GM23338 (cell line): ENCODE results near the gene C1QL1. TPM values are rescaled to one million over a fixed set of nuclear protein-coding genes. Genes with fewer than 3 reads are reported as not detected.
A peak's percentile ranks its signal among the peaks of the same experiment; 100 is the strongest.

Experiments
- ATAC-seq: fragments of 200-7000 bp; cut with Tn5 transposase; 3 replicates; pipeline ENCODE4 v1.9.1; 2020
- DNase-seq: peaks from one replicate; pipeline ENCODE4 v3.0.0-alpha.2; 2015; ENCODE audit warnings: low spot score
- H2AFZ ChIP-seq: fragments of 200-600 bp; sonication (generic); 2 replicates; pipeline ENCODE4 v1.8.0; 2016; ENCODE audit warnings: antibody characterized with exemption, mild to moderate bottlenecking, moderate library complexity
- H3F3A ChIP-seq: fragments of 200-600 bp; sonication (generic); replicated peaks from 2 replicates; pipeline ENCODE4 v1.8.0; 2017; ENCODE audit warnings: antibody characterized with exemption, mixed run types, low read depth
- H3K27ac ChIP-seq: fragments of 200-600 bp; sonication (generic); 2 replicates; pipeline ENCODE4 v1.6.1; 2016; ENCODE audit warnings: low read depth
- H3K27me3 ChIP-seq: fragments of 200-600 bp; sonication (generic); 2 replicates; pipeline ENCODE4 v1.8.0; 2016; ENCODE audit warnings: mild to moderate bottlenecking, mixed run types, moderate library complexity; ENCODE audit not compliant: insufficient read depth
- H3K36me3 ChIP-seq: fragments of 200-600 bp; sonication (generic); 2 replicates; pipeline ENCODE4 v1.8.0; 2016; ENCODE audit warnings: mild to moderate bottlenecking; ENCODE audit not compliant: insufficient read depth
- H3K4me1 ChIP-seq: fragments of 200-600 bp; sonication (generic); 2 replicates; pipeline ENCODE4 v1.8.0; 2016; ENCODE audit warnings: mild to moderate bottlenecking, moderate library complexity; ENCODE audit not compliant: insufficient read depth
- H3K4me2 ChIP-seq: fragments of 200-600 bp; sonication (generic); 2 replicates; pipeline ENCODE4 v1.7.1; 2017; ENCODE audit warnings: mixed run types
- H3K4me3 ChIP-seq: fragments of 200-600 bp; sonication (generic); 2 replicates; pipeline ENCODE4 v1.6.1; 2016; ENCODE audit warnings: mixed run types
- H3K79me2 ChIP-seq: fragments of 200-600 bp; sonication (generic); replicated peaks from 2 replicates; pipeline ENCODE4 v1.8.0; 2017; ENCODE audit warnings: mild to moderate bottlenecking; ENCODE audit not compliant: insufficient read depth
- H3K9me2 ChIP-seq: fragments of 200-600 bp; sonication (generic); 2 replicates; pipeline ENCODE4 v1.8.0; 2017; ENCODE audit not compliant: insufficient read depth
- H4K20me1 ChIP-seq: fragments of 200-600 bp; sonication (generic); replicated peaks from 2 replicates; pipeline ENCODE4 v1.8.0; 2017; ENCODE audit warnings: mild to moderate bottlenecking; ENCODE audit not compliant: insufficient read depth
- H3K27ac Mint-ChIP-seq: 2 replicates; pipeline ENCODE4 v1.8.0; 2020; ENCODE audit warnings: inconsistent platforms, mild to moderate bottlenecking, moderate library complexity, mixed read lengths
- H3K27me3 Mint-ChIP-seq: 3 replicates; pipeline ENCODE4 v1.8.0; 2022; ENCODE audit warnings: low read depth, mild to moderate bottlenecking, moderate library complexity, mixed read lengths, inconsistent platforms; ENCODE audit not compliant: insufficient read depth, poor library complexity
- H3K36me3 Mint-ChIP-seq: 3 replicates; pipeline ENCODE4 v1.8.0; 2021; ENCODE audit warnings: low read depth, mild to moderate bottlenecking, inconsistent platforms, moderate library complexity, mixed read lengths
- H3K4me1 Mint-ChIP-seq: 3 replicates; pipeline ENCODE4 v1.8.0; 2020; ENCODE audit warnings: mild to moderate bottlenecking, inconsistent platforms, mixed read lengths
- H3K4me3 Mint-ChIP-seq: 3 replicates; pipeline ENCODE4 v1.8.0; 2021; ENCODE audit warnings: moderate library complexity, mild to moderate bottlenecking, inconsistent platforms, mixed read lengths
- H3K9me3 Mint-ChIP-seq: 3 replicates; pipeline ENCODE4 v1.8.0; 2020; ENCODE audit warnings: moderate library complexity, mild to moderate bottlenecking, inconsistent platforms, mixed read lengths
- CREB1 ChIP-seq: fragments of 250-450 bp; sonication (Bioruptor Pico); IDR thresholded peaks from 2 replicates; pipeline ENCODE4 v1.5.0; 2020; ENCODE audit warnings: low read depth, mild to moderate bottlenecking, moderate library complexity
- EZH2 ChIP-seq: fragments of 200-600 bp; sonication (generic); IDR thresholded peaks from one replicate; pipeline ENCODE4 v1.8.0; 2017; ENCODE audit warnings: antibody characterized with exemption, mild to moderate bottlenecking, low read depth; ENCODE audit not compliant: unreplicated experiment
- JUNB ChIP-seq: IDR thresholded peaks from one replicate; pipeline ENCODE4 v1.6.1; 2016; ENCODE audit warnings: antibody characterized with exemption; ENCODE audit not compliant: unreplicated experiment
- NANOG ChIP-seq: IDR thresholded peaks from 2 replicates; pipeline ENCODE4 v1.6.1; 2016; ENCODE audit warnings: antibody characterized with exemption, borderline replicate concordance
- POLR2AphosphoS5 ChIP-seq: IDR thresholded peaks from 2 replicates; pipeline ENCODE4 v1.6.1; 2016; ENCODE audit warnings: antibody characterized with exemption, low read depth
- STAT1 ChIP-seq: IDR thresholded peaks from one replicate; pipeline ENCODE4 v1.6.1; 2016; ENCODE audit warnings: antibody characterized with exemption; ENCODE audit not compliant: unreplicated experiment
- ZNF114 ChIP-seq: fragments of 250-450 bp; sonication (Bioruptor Pico); IDR thresholded peaks from 2 replicates; pipeline ENCODE4 v1.5.0; 2020; ENCODE audit warnings: mild to moderate bottlenecking, moderate library complexity
- ZNF331 ChIP-seq: fragments of 250-450 bp; sonication (Bioruptor Pico); IDR thresholded peaks from 2 replicates; pipeline ENCODE4 v1.5.0; 2020; ENCODE audit warnings: low read depth, mild to moderate bottlenecking, moderate library complexity
- polyA plus RNA-seq: library from polyadenylated mRNA; unstranded; fragments of >200 nt; fragmentation: Nextera tagmentation; extraction: Ambion mirVana; gene quantifications from 2 replicates; pipeline ENCODE4 v1.2.1, GENCODE V29; 2016
- total RNA-seq: library from RNA; depleted of rRNA; stranded (reverse); fragments of >200 nt; shearing (Covaris generic); gene quantifications from 2 replicates; pipeline ENCODE4 v1.2.3, GENCODE V29; 2014
- TF ChIP-seq, protein P1 (sequence below): fragments of 250-450 bp; sonication (Bioruptor Pico); IDR thresholded peaks from 2 replicates; pipeline ENCODE4 v1.5.0; 2020; ENCODE audit warnings: mild to moderate bottlenecking, moderate library complexity
- TF ChIP-seq, protein P2 (sequence below): IDR thresholded peaks from one replicate; pipeline ENCODE4 v1.6.1; 2018; ENCODE audit warnings: antibody characterized with exemption; ENCODE audit not compliant: unreplicated experiment
- TF ChIP-seq, protein P3 (sequence below), 2 experiments: fragments of 200-600 bp in 1 of 2; sonication (generic) in 1 of 2; conservative IDR thresholded peaks; 2 replicates each; pipeline versions ENCODE4 v1.5.1 to v1.6.1; 2016 to 2017; ENCODE audit warnings: antibody characterized with exemption in 2 of 2, low read depth in 2 of 2, mild to moderate bottlenecking in 2 of 2, moderate library complexity in 1 of 2

Gene C1QL1
- total and polyA plus RNA-seq, 2 experiments from 2014 or later: 4.3 to 14.4 TPM

DNA sequence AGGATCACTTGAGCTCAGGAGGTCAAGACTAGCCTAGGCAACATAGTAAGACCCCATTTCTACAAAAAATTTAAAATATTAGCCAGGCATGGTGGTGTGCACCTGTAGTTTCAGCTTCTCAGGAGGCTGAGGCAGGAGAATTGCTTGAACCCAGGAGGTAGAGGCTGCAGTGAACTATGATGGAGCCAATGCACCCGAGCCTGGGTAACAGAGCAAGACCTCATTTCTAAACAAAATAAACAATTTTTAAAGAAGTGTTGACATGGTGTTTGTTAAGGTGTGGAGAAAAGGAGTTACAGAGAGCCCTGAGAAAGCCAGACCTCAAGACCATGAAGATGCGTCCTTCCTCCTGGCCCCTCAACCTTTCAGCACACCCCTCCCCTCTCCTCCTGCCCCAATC lies 37.6 kb upstream of the C1QL1 start:
- Histone ChIP-seq H3K4me3 (no peak overlapping the region), H2AFZ (peak overlapping the region; percentile 32; the same call in 1 of the 2 replicates), H3K4me2 (no peak overlapping the region), H3K27ac (no peak overlapping the region), H3K79me2 (no peaks in the 10 kb centered on the region), H4K20me1 (no peaks in the 10 kb centered on the region), H3K9me2 (no peaks in the 10 kb centered on the region), H3K4me1 (peaks cover 25% of the 10 kb centered on the region), H3K36me3 (no peaks in the 10 kb centered on the region), H3K27me3 (no peaks in the 10 kb centered on the region), H3F3A (0 out of 2 replicates have a peak, but pooled peaks cover 6% of the 10 kb centered on the region)
- Mint-ChIP-seq H3K27me3 (peaks cover 26% of the 10 kb centered on the region), H3K36me3 (no peaks in the 10 kb centered on the region), H3K4me1 (peaks cover 35% of the 10 kb centered on the region), H3K9me3 (no peaks in the 10 kb centered on the region), H3K27ac (no peak overlapping the region), H3K4me3 (no peak overlapping the region)
- TF ChIP-seq, protein P1, sequence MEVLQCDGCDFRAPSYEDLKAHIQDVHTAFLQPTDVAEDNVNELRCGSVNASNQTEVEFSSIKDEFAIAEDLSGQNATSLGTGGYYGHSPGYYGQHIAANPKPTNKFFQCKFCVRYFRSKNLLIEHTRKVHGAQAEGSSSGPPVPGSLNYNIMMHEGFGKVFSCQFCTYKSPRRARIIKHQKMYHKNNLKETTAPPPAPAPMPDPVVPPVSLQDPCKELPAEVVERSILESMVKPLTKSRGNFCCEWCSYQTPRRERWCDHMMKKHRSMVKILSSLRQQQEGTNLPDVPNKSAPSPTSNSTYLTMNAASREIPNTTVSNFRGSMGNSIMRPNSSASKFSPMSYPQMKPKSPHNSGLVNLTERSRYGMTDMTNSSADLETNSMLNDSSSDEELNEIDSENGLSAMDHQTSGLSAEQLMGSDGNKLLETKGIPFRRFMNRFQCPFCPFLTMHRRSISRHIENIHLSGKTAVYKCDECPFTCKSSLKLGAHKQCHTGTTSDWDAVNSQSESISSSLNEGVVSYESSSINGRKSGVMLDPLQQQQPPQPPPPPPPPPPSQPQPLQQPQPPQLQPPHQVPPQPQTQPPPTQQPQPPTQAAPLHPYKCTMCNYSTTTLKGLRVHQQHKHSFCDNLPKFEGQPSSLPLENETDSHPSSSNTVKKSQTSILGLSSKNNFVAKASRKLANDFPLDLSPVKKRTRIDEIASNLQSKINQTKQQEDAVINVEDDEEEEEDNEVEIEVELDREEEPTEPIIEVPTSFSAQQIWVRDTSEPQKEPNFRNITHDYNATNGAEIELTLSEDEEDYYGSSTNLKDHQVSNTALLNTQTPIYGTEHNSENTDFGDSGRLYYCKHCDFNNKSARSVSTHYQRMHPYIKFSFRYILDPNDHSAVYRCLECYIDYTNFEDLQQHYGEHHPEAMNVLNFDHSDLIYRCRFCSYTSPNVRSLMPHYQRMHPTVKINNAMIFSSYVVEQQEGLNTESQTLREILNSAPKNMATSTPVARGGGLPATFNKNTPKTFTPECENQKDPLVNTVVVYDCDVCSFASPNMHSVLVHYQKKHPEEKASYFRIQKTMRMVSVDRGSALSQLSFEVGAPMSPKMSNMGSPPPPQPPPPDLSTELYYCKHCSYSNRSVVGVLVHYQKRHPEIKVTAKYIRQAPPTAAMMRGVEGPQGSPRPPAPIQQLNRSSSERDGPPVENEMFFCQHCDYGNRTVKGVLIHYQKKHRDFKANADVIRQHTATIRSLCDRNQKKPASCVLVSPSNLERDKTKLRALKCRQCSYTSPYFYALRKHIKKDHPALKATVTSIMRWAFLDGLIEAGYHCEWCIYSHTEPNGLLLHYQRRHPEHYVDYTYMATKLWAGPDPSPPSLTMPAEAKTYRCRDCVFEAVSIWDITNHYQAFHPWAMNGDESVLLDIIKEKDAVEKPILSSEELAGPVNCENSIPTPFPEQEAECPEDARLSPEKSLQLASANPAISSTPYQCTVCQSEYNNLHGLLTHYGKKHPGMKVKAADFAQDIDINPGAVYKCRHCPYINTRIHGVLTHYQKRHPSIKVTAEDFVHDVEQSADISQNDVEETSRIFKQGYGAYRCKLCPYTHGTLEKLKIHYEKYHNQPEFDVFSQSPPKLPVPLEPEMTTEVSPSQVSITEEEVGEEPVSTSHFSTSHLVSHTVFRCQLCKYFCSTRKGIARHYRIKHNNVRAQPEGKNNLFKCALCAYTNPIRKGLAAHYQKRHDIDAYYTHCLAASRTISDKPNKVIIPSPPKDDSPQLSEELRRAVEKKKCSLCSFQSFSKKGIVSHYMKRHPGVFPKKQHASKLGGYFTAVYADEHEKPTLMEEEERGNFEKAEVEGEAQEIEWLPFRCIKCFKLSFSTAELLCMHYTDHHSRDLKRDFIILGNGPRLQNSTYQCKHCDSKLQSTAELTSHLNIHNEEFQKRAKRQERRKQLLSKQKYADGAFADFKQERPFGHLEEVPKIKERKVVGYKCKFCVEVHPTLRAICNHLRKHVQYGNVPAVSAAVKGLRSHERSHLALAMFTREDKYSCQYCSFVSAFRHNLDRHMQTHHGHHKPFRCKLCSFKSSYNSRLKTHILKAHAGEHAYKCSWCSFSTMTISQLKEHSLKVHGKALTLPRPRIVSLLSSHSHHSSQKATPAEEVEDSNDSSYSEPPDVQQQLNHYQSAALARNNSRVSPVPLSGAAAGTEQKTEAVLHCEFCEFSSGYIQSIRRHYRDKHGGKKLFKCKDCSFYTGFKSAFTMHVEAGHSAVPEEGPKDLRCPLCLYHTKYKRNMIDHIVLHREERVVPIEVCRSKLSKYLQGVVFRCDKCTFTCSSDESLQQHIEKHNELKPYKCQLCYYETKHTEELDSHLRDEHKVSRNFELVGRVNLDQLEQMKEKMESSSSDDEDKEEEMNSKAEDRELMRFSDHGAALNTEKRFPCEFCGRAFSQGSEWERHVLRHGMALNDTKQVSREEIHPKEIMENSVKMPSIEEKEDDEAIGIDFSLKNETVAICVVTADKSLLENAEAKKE: no peak
- TF ChIP-seq NANOG (no peak), STAT1 (no peak), JUNB (no peak), EZH2 (no peak), ZNF331 (no peak), POLR2AphosphoS5 (no peak), CREB1 (no peak), ZNF114 (no peak)
- TF ChIP-seq, protein P2, sequence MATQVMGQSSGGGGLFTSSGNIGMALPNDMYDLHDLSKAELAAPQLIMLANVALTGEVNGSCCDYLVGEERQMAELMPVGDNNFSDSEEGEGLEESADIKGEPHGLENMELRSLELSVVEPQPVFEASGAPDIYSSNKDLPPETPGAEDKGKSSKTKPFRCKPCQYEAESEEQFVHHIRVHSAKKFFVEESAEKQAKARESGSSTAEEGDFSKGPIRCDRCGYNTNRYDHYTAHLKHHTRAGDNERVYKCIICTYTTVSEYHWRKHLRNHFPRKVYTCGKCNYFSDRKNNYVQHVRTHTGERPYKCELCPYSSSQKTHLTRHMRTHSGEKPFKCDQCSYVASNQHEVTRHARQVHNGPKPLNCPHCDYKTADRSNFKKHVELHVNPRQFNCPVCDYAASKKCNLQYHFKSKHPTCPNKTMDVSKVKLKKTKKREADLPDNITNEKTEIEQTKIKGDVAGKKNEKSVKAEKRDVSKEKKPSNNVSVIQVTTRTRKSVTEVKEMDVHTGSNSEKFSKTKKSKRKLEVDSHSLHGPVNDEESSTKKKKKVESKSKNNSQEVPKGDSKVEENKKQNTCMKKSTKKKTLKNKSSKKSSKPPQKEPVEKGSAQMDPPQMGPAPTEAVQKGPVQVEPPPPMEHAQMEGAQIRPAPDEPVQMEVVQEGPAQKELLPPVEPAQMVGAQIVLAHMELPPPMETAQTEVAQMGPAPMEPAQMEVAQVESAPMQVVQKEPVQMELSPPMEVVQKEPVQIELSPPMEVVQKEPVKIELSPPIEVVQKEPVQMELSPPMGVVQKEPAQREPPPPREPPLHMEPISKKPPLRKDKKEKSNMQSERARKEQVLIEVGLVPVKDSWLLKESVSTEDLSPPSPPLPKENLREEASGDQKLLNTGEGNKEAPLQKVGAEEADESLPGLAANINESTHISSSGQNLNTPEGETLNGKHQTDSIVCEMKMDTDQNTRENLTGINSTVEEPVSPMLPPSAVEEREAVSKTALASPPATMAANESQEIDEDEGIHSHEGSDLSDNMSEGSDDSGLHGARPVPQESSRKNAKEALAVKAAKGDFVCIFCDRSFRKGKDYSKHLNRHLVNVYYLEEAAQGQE: no peak
- TF ChIP-seq, protein P3, sequence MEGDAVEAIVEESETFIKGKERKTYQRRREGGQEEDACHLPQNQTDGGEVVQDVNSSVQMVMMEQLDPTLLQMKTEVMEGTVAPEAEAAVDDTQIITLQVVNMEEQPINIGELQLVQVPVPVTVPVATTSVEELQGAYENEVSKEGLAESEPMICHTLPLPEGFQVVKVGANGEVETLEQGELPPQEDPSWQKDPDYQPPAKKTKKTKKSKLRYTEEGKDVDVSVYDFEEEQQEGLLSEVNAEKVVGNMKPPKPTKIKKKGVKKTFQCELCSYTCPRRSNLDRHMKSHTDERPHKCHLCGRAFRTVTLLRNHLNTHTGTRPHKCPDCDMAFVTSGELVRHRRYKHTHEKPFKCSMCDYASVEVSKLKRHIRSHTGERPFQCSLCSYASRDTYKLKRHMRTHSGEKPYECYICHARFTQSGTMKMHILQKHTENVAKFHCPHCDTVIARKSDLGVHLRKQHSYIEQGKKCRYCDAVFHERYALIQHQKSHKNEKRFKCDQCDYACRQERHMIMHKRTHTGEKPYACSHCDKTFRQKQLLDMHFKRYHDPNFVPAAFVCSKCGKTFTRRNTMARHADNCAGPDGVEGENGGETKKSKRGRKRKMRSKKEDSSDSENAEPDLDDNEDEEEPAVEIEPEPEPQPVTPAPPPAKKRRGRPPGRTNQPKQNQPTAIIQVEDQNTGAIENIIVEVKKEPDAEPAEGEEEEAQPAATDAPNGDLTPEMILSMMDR (conservative IDR thresholded peaks at IDR 0.05; ENCODE audit: low read depth in 2 of 2): no peak
- no peak for ATAC-seq
- DNase-seq: no peak
